SIG-M5 (cell line): ENCODE measurements around the gene ZSCAN20.

Experiments used
- DNase-seq: peaks from one replicate; lab custom pipeline; 2025; lab: John Stamatoyannopoulos, UW

ZSCAN20 gene

DNA sequence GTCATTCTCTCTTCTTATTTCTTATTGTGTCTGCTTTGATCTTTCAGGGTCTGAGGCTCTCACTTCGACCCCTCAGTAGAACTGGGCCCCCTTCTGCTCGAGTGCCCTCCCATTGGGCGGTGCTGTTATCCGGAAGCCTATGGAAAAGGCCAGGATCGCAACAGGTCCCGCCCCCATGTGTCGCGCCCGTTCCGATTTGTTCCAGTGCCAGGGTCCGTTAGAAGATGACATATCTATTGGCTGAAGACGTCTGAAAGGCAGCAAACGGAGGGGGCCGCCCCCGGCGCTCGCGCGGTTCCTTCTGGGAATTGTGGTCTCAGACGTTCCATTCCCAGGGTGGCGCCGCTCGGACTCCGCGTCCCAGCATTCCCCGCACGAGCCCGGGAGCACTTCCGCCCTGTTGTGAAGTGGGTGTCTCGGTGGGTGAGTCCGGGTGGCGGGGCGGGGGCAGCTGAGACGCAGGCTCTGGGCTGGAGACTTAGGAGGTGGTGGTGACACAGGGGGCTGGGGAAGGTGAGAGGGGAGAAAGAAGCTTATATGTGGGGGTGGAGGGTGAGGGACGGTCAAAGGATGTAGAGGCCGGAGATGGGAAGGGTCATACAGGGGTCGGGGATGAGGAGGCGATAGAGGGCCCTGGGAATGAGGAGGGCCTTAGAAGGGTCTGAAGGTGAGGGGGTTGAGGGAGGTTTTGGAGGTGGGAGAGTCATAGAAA is at the start of gene ZSCAN20:
ZSCAN20 (plus strand) TSS at position 377 of the 712 bp plus-strand sequence. CDS start 6,644 bp downstream, outside the sequence.
- DNase-seq: peak; percentile 85

- no peak for DNase-seq
Measured at GRCh38 chr1:33424205-33424604, 48.2 kb upstream of the ZSCAN20 start.

DNA sequence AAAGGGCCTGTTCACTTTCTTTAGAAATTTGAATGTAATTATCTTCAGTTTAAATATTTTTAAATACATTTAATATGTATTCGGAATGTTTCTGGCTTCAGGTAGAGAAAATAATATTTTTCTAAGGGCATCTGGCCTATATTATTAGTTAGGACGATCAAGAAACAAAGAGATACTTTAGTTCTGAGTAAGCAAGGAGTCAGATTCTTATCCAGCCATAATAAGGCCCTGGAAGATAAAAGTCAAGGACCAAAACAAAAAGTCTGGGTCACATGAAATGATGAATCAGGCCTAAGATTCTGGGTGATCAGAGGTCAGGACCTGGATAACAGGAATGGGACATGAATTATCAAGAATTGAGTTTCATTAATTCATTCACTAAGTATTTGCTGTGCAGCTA is 47.8 kb upstream of the ZSCAN20 start:
- no peak for DNase-seq

- no peak for DNase-seq
Measured at GRCh38 chr1:33425900-33426299, 46.5 kb upstream of the ZSCAN20 start.

- no peak for DNase-seq
Measured at GRCh38 chr1:33426916-33427315, 45.5 kb upstream of the ZSCAN20 start.

GRCh38 chr1:33428661-33429060 is 43.8 kb upstream of the ZSCAN20 start:
- DNase-seq: no peak

- no peak for DNase-seq
Measured at GRCh38 chr1:33429332-33429731, 43.1 kb upstream of the ZSCAN20 start.

DNA sequence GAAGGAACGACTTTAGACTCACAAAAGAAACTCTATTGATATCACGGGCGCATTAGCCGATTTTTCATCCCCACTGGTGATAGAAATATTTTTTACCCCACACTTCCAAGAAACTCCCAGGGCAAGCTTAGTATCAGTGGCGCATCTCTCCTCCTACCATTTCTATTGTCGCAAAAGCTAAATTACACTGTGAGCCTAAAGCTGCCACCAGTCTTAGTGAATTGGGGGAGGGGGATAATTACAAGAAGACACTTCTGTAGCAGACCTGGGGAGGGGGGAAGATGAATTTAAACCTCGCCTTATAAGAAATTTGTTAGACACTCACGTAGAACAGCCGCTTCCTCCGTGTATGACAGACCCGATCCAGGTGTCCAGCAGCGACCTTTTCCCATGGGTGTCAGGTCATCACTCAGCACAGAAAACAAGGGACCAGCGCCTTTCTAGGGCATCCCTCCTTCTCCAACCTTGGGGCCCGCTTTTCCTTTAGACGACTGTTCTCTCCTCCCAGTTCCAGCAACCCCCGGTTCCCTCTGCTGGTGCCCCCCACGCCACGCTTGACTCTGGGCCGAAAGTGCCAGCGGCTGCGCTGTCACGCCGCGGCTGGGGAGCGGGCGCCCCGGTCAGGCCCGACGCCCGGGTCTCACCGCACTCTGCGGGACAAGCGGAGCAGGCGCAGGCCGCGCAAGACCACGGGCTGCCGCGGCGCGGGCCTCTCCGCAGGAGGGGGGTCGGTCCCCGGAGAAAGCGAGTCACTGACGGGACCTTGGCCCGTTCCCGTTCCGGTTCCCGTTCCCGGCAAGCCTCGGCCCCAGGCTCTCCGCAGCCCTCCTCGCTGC is 42.4 kb upstream of the ZSCAN20 start:
- no peak for DNase-seq

GRCh38 chr1:33430692-33431593 is 41.5 kb upstream of the ZSCAN20 start, which contains the start of gene PHC2:
TSS of gene PHC2 (minus strand) at chr1:33431095. CDS start at chr1:33375539, 55,556 bp downstream.
- peak; percentile 31 for DNase-seq

- DNase-seq: peak; percentile 67
Measured at GRCh38 chr1:33433509-33434362, 38.7 kb upstream of the ZSCAN20 start.

DNA sequence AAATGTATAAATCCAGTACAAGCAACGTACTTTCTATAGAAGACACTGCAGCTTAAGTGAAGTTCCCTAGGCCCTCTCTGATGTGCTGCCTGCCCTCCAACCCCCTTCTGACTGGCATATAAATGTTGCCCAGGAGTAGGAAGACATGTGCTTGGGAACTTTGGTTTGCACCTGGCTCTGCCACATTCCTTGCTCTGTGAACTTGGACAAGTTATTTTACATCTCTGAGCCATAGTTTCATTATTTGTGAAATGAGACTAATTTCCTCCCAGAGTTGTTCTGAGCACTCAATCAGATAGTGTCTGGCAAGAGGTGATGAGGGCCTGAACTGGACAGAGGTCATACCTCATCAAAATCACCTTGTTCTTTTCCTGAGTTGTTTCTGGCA is 38.1 kb upstream of the ZSCAN20 start:
- no peak for DNase-seq

GRCh38 chr1:33435096-33435820 is 37.2 kb upstream of the ZSCAN20 start:
- DNase-seq: no peak

- DNase-seq: no peak
Measured at GRCh38 chr1:33436557-33437285, 35.7 kb upstream of the ZSCAN20 start.

GRCh38 chr1:33438364-33439160 is 33.9 kb upstream of the ZSCAN20 start:
- DNase-seq: no peak

DNA sequence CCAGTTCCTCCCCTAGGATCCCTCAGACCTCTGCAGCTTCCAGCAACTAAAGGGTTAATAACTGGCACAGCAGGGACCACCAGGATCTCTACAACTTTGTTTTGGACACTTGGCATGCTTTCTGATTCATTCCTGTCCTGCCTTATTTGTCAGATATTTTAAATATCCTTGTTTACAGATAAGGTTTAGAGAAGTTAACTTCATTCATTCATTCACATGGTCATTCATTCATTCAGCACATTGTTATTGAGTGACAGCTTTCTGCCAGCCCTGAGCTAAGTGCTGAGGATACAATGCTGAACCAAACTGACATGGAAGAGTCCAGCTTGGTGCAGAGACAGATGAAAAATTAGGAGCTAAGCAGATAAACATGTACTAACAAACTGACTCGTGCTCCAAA is 32.8 kb upstream of the ZSCAN20 start:
- DNase-seq: no peak

GRCh38 chr1:33441088-33441745 is 31.2 kb upstream of the ZSCAN20 start:
- DNase-seq: no peak

GRCh38 chr1:33442141-33442540 is 30.3 kb upstream of the ZSCAN20 start:
- DNase-seq: no peak

GRCh38 chr1:33443080-33443704 is 29.3 kb upstream of the ZSCAN20 start:
- no peak for DNase-seq
